HG03039 (cell line): Measurements from ENCODE around the gene KIAA1210.

Source experiments
- ATAC-seq: cut with Tn5 transposase; IDR thresholded peaks from one replicate; pipeline ENCODE4 v1.9.1; 2021; ENCODE audit warnings: mild to moderate bottlenecking, moderate library complexity; ENCODE audit not compliant: unreplicated experiment

The KIAA1210 gene

DNA sequence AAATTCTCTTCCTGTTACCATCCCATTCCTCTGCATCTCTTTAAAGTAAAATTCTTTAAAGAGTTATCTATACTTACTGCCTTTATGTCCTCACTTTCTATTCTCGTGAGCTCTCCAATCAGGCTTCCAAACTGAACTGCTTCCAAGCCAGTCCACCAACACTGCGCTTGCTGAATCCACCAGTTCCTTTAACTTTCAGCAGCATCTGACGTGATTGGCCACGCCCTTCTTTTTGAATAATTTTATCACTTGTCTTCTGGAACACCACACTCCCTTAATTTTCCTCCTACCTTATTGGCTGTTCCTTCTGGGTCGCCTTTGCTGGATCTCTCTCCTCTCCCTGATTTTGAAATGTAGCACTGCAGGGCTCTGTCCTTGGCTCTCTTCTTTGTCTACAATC lies at the start of gene KIAA1210:
KIAA1210 (minus strand) TSS at position 163 of the 400 bp plus-strand sequence. CDS start 4,170 bp downstream, outside the sequence.
- ATAC-seq: no peak

DNA sequence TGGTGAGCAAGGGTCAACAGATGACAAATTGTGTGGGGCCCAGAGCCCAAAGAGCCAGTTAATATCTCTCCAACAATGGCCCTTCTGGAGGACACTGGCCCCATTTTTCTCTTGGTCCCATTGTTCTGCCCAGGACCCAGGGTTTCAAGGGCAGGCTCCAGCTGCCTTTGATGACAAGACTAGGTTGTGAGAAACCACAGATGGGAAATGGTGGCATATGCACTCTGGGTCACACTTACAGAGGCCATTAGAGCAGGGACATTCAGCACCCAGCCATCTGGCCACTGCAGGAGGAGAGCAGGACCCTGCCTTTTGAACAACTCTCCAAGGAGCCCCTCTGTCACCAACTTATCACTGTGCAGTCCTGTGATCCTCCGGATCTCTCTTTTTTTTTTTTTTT lies 49.7 kb upstream of the KIAA1210 start:
- no peak for ATAC-seq

DNA sequence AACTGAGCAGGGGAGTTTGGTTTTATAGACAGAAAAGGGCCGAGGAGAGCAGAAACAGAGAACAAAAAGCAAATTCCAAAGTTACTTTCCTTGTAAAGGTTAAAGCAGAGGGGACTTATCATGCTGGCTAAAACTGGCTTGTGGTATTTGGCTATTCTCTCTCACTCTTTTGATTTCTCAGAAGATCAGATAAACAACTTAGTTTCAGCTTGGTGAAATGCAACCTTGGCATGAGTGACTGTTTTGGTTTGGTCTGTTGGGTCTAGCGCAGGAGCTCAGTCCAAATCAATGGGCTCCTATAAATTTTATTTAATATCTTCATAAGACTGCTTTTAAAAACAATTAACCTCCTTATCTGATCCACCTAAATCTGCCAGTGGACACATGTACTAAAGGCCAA lies 47.3 kb upstream of the KIAA1210 start:
- ATAC-seq: no peak

DNA sequence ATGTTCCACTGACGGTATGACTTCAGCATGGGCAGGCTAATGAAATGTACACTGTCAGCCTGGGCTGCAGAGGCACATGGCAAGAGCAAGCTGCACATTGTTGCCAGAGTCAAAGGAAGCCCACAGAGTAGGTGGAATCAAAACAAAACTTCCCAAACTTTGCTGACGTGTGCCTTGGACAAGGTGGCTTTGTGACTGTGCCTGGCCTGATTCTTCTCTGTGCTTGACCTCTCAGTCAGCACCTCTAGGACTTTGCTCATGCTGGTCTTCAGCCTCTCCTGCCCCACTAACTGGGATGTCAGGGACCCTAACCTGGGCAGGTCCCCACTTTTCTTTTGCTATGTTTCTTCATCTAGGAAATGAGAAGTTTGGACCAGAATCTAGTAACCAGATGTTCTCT lies 40.5 kb upstream of the KIAA1210 start:
- no peak for ATAC-seq

DNA sequence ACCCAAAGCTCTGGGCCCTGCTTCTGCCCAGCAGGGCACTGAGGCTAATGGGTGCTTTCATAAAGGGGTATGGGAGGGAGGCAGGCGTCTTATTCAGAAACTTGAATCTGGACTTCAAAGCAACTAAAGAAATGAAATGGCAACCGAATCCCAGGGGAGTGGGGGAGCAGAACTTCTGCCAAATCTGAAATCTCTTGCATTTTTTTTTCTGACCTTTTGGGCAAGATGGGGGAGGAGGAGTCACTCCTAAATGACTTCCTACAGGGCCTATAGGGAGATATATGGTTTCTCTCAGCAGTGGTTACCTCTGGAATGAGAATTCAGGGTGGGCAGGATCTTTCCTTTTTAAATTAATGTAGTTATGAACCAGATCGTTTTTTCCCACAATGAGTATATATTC lies 30.6 kb upstream of the KIAA1210 start:
- ATAC-seq: no peak

DNA sequence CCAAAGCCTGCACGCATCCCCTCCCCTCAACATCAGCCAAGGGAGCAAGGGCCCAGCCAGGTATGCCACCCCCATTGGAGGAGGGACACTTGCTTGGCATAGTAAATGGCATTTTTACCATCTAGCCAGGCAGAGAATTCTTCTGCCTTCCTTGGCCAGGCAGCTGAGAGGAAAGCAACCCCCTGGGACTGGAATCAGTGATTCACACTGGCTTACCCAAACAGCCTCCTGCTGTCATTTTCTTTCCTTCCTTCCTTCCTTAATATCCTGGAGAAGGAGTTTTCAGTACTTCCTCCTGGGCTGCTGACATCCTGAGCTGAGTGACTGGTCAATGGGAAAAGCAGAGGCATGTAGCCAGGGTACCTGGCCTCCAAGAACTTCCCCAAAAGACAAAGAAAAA lies 28.6 kb upstream of the KIAA1210 start:
- no peak for ATAC-seq

DNA sequence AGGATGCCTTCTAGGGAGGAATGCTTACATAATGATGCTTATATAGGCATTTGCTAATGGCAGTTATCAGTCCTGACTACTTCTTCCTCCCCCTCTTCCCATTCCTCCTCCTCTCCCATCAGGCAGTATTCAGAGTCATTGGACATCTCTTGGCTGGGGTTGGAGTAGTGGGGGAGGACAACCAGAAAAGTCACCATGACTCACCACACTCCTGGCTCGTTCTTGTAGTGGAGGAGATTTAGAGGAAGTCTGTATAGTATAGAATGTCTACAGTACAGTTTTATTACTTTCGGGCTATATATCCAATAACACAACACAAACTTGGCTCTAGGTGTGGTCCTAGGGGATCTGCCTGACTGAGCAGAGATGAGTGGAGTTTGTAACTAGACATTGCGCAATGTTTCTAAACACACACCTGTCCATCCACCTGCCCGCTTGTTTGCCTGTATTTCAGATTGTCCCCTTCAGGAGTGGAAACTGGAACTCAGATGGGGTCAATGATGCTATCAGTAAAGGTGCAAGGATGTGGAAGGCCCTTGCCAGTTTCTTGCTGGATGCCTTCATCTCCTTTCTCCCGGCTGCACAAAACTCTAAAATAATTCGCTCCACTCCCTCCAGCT lies 27.9 kb upstream of the KIAA1210 start:
- no peak for ATAC-seq

DNA sequence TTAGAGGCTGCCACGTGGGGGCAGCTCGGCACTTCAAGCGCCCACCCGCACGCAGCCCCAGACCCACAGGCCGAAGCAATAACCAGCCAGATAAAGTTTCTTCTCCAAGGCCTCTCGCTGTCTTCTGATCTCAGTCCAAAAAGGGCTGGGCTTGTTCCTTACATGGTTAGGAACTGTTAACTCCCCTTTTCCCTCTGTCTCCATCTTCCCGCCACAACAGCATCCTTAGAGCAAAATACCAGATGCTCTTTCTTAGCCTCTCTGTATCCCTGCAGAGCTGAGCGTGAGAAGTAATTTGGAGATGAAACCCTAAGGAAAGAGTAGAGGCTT lies 23.4 kb upstream of the KIAA1210 start:
- no peak for ATAC-seq

DNA sequence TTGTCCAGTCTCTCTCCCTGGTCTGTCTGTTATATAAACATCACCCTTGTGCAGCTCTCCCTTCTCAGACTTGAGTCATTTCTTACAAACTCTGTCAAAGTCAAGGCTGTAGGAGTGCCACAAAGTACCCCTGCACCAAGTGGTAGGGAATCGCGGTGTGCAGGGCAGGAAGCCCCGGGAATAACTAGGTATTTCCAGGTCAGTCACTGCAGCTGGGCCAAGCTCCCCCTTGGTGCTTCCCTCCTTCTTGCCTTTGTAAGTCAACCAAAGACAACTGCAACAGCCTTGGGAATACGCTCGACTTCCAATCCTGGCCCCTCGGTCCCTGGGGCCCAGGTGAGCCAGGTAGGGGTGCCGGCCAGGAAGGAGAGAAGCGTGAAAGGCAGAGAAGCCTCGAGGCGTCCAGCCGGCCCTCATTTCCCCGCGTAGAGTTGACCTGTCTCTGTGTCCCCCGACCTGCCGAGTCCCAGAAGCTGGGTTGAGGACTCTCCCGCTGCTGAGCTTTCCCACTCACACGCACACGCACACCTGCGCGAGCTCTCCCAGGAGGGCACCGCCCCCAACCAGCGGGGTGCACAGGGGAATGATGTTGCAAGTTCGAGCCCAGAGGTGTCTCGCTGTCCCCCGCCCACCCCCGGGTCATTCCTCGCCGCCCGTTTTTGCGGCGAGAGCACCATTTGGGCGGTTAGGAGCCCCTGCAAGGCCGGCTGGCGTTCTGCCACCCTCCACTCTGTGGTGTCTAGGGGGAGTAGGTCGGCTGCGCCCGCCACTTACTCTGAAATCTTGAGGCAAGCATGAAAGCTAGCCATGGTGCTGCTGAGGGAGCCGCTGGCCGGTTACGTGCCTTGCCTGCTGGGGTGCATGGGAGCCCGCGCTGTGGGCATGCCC lies 22.8 kb upstream of the KIAA1210 start:
- ATAC-seq: no peak

DNA sequence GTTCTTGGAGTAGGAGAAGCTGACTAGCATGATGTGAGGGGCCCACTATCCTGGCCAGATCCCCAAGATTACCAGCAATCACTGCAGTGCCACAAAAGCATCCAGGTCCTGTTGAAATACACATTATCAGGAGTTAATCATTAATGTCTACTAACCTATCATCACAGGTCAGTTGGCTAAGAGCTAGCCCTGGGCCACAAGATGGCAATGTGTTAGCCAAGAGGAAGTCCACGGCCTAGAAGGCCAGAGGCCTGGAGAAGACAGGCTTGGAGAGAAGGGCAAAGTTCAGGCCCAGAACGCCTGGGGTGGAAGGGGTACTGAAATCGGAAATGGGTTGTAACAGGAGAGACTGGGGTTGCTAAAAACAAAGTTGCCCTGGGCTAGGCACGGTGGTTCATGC lies 19.9 kb upstream of the KIAA1210 start:
- no peak for ATAC-seq

DNA sequence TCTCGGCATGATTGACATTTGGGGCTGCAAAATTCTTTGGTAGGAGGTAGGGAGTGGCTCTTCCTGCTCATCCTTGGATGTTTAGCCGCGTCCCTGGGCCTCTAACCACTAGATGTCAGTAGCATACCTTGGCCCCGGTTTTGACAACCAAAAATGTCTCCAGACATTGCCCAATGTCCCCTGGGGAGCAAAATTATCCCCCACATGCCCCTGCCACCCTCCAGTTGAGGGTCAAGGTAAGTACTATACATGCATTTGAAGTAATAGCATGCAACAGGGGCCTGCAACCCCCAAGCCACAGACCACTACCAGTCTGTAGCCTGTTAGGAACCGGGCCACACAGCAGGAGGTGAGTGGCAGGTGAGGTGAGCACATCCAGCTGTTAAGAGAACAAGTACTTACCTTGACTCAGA lies 17.6 kb upstream of the KIAA1210 start:
- no peak for ATAC-seq

DNA sequence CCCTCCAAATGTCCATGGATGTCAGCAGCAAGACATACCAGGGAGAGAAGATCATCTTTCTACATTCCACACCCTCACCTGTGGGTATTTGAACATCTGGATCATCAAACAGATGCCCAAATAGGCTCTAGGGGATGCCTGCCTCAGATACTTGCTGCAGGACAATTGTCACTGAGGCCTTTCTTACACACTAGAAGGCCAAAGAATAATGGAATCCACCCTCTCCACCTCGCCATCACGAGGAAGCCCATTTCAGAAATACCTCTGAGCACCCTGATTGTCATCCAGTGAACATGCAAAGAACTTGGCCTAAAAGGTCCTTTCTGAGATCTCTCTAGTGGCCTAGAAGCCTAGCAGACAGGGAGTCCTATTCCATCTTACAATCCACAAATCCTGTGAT lies 6.9 kb upstream of the KIAA1210 start:
- ATAC-seq: no peak

DNA sequence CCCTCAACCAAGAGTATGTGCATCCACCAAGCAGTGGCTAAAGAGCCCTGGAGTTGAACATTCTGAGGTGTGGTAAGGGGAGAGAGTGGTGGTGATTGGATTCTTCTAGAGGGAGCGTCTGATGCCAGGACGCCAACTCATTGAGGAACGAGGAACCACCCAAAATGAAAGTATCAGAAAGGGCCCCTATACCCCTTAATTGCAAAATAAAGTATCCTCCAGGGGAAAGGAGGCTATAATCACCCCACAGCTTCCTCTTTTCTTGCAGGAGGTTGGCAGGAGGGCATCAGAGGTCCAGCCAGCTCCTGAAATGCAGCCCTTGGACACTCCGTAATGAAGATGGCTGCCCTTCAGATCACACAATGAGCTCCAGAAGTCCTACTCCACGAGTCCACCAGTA lies 5.3 kb upstream of the KIAA1210 start:
- ATAC-seq: no peak

DNA sequence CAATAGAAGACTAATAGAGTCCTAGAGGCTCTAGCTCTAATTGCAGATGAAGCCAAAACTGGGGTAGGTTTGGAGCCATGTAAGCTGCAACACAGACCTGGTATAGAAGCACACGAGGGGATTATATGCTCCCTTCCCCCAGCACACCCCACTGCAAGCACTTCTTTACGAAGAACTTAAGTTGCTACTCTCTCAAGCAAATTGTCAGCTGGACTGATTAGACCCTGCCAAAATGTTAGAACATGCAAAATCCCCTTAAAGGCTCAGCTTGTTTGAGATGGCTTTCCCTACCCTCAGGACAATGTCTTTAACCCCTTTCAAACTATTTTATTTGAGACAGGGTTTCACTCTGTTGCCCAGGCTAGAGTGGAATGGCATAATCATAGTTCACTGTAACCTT lies 4.7 kb upstream of the KIAA1210 start:
- no peak for ATAC-seq

DNA sequence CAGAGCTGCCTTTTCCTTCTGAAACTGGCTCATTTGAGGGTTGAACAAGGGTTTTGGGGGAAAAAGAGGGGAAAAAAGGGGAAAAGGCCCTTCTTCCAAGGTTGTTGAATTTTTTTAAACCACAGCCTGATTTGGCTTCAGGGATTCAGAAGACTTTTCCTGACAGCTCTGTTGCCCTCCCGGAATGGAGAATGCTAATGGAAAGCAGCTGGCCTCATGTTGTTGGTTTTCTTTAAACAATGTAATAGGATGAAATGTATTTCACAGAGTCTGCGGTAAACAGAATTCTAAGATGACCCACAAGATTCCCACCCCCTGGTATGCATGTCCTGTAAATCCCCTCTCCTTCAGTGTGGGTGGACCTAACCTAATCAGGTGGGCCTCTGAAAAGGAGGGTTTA lies 3.3 kb upstream of the KIAA1210 start:
- no peak for ATAC-seq

DNA sequence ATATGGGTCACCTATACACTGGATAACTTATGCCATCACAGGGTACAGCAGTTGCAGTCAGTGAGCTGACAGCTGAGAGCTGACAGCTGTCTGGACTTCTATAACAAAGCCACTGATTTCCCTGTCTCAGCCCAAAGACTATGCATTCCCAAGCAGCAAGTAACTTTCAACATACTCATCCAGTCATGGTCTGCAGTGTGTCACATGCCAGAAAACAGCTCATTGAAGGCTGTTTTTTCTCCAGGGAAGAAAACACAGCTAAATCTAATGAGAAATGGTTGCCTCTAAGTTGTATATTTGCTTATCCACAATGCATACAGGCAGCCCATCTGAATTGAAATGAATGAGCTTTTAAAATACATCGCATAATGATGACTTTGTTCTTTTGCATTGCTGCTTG lies 6.3 kb downstream of the KIAA1210 start:
- ATAC-seq: no peak

DNA sequence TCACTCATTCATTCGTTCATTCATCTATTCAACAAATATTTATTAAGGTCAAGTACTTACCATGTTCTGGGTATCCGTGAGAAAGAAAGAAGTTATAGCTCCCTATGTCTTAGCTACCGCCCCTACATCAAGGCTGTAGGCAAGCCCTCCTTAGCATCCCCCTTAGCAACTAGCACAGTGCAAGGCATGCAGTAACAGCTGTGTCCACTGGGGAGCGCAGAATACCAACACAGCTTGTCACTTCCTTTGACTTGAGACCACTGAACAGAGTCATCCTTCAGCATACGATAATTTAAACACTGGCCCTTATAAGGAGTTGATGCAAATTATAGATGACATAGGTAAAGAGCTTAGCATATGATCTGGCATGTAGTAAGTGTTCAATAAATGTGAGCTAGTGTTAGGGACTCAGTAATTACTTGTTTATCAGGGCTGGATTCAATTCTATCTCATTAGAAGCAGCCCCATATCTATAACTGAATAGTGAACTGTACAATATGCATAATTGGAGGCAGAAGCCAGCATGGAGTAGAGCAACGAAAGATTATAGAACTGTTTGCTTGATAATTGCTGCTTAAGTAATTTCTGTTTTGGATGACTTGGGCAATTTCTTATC lies 8.7 kb downstream of the KIAA1210 start:
- ATAC-seq: no peak

DNA sequence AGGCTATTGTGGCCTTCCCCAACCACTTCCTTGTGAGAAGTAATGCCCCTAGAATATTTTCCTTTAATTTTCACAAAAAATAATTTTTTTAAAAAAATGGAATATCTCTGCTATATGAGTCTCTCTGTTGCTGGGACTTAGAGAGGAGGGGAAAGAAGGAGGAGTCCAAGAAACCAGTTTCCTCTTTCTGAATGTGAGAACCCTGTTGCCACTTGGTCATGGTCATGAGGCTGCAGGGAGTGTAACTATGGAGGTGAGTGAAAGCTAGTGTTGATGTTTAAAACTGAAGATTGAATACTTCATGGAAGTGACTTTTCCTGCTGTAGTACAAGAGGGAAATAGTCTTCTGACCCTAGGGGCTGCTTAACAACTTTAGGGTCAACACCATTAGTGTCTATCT lies 20.4 kb downstream of the KIAA1210 start:
- no peak for ATAC-seq

DNA sequence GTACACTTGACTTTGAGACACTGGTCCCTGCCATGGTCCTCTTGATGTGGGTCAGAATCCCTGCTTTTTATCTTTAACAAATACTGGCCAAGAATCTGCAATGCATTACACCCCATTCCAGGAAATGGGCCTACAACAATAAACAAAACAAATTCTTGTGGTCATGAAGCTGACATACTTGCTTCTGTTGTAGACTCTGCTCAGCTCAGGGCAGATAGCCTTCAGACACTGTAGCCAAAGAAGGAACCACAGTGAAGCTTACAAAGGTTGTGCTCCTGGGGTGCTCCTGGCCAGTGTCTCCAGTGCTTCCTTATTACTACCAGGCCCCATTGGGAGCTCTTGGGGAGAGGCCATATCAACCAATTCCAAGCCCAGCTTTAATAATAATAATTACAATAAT lies 21.8 kb downstream of the KIAA1210 start:
- no peak for ATAC-seq

DNA sequence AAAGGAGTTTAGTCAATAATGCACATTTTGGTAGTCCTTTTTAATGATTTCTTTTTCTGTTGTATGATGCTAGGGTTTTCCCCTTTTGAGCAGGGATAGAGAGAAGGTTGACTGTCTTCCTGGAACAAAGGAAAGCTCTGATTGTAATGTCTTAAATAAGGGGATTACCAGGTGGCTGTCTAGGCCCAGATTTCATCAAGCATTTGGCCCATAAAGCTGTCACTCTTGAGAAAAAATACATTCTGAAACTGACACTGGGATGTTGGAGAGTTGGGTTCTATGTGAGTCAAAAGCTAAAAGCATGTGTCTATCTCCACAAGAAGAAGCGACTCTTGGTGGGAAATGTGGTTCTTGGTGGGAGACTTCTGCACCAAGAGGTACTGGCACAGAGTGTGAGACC lies 26.4 kb downstream of the KIAA1210 start:
- ATAC-seq: no peak

DNA sequence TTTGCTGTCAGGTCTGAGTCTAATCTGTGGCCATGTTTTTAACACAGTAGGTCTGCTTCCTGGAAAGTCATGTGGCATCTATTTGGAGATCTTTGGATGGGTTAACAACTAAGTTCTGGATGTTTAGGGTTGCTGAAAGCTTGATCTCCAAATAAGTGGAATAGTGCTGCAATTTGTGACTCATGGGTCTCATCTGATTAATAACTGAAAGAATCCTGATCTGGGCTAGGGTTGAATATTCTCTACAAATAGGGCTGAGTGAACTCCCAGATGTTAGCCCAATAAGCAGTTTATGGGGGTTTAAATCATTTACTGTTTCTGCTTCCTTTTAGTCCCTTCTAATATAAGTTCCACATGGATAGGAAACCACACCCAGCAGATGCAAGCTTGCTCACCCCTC lies 31.7 kb downstream of the KIAA1210 start:
- ATAC-seq: no peak

DNA sequence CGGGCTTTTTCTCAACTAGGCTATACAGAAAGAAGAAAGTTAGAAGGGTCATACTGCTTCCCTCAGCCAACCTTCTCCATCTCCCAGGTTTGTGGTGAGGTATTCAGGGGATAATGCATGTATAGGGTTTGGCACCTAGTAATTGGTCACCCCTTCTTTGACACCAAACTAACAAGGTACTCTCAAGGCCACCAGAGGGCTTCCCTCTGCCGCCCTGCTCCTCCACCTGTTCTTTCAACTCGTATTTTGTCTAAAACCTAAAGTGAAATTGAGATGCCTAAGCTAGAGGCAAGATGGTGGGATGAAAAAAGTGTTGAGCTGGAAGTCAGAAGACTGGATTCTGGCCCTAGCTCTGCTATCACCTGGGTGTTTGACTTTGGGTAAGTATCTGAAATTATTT lies 32.8 kb downstream of the KIAA1210 start:
- ATAC-seq: no peak
